Astrocyte (in vitro differentiated cells and primary cell): ENCODE data around the gene ZBTB21. TPM values are rescaled to one million over a fixed set of nuclear protein-coding genes. Genes with fewer than 3 reads are reported as not detected.

Experiments
- DNase-seq: peaks from one replicate; pipeline ENCODE4 v3.0.0-alpha.2; 2010; ENCODE audit warnings: low read depth
- FAIRE-seq: peaks from 2 replicates; lab custom pipeline; 2011; peaks lifted over from hg19 to GRCh38; lab: Jason Lieb, UNC
- H2AFZ ChIP-seq: 2 replicates; pipeline ENCODE4 v1.6.0; 2012; ENCODE audit warnings: low read depth, low read length, inconsistent platforms
- H3K27ac ChIP-seq: 2 replicates; pipeline ENCODE4 v1.5.1; 2011; ENCODE audit warnings: low read depth, low read length, inconsistent platforms
- H3K27me3 ChIP-seq: 2 replicates; pipeline ENCODE4 v1.6.0; 2011; ENCODE audit warnings: low read length, inconsistent platforms; ENCODE audit not compliant: insufficient read depth
- H3K36me3 ChIP-seq: 2 replicates; pipeline ENCODE4 v1.5.1; 2011; ENCODE audit warnings: low read length, inconsistent platforms; ENCODE audit not compliant: insufficient read depth
- H3K4me1 ChIP-seq: 2 replicates; pipeline ENCODE4 v1.5.1; 2011; ENCODE audit warnings: low read length, inconsistent platforms; ENCODE audit not compliant: insufficient read depth
- H3K4me2 ChIP-seq: 2 replicates; pipeline ENCODE4 v1.6.0; 2012; ENCODE audit warnings: low read length, inconsistent platforms
- H3K4me3 ChIP-seq: 2 replicates; pipeline ENCODE4 v1.5.1; 2011; ENCODE audit warnings: low read depth, mild to moderate bottlenecking, low read length, inconsistent platforms; ENCODE audit not compliant: insufficient read depth
- H3K79me2 ChIP-seq: 2 replicates; pipeline ENCODE4 v1.6.0; 2012; ENCODE audit warnings: mild to moderate bottlenecking, low read length, inconsistent platforms; ENCODE audit not compliant: insufficient read depth
- H3K9ac ChIP-seq: 2 replicates; pipeline ENCODE4 v1.6.0; 2012; ENCODE audit warnings: mild to moderate bottlenecking, low read length, inconsistent platforms
- H3K9me3 ChIP-seq: 2 replicates; pipeline ENCODE4 v1.5.1; 2012; ENCODE audit warnings: low read depth, mild to moderate bottlenecking, low read length, inconsistent platforms; ENCODE audit not compliant: insufficient read depth
- H4K20me1 ChIP-seq: 2 replicates; pipeline ENCODE4 v1.6.0; 2012; ENCODE audit warnings: low read length, inconsistent platforms; ENCODE audit not compliant: insufficient read depth
- H3K27ac Mint-ChIP-seq: one replicate; pipeline ENCODE4 v1.8.0; 2021; ENCODE audit warnings: mild to moderate bottlenecking, mixed read lengths; ENCODE audit not compliant: unreplicated experiment
- H3K27me3 Mint-ChIP-seq: one replicate; pipeline ENCODE4 v1.8.0; 2021; ENCODE audit warnings: low read depth, mixed read lengths; ENCODE audit not compliant: unreplicated experiment
- H3K36me3 Mint-ChIP-seq: one replicate; pipeline ENCODE4 v1.8.0; 2021; ENCODE audit warnings: low read depth, mixed read lengths; ENCODE audit not compliant: unreplicated experiment
- H3K4me1 Mint-ChIP-seq: one replicate; pipeline ENCODE4 v1.8.0; 2021; ENCODE audit warnings: low read depth, mixed read lengths; ENCODE audit not compliant: unreplicated experiment
- H3K4me3 Mint-ChIP-seq: one replicate; pipeline ENCODE4 v1.8.0; 2021; ENCODE audit warnings: mild to moderate bottlenecking, moderate library complexity, mixed read lengths; ENCODE audit not compliant: unreplicated experiment
- H3K9me3 Mint-ChIP-seq: one replicate; pipeline ENCODE4 v1.8.0; 2021; ENCODE audit warnings: mild to moderate bottlenecking, mixed read lengths; ENCODE audit not compliant: unreplicated experiment
- CTCF ChIP-seq: IDR thresholded peaks from 2 replicates; pipeline ENCODE4 v1.5.1; 2011; ENCODE audit warnings: low read depth, mild to moderate bottlenecking, inconsistent platforms, low read length, moderate library complexity; ENCODE audit not compliant: insufficient read depth
- EZH2 ChIP-seq: IDR thresholded peaks from 2 replicates; pipeline ENCODE4 v1.6.1; 2012; ENCODE audit warnings: mild to moderate bottlenecking, low read length, inconsistent platforms; ENCODE audit not compliant: insufficient read depth
- total RNA-seq: library from RNA; stranded (reverse); gene quantifications from 2 replicates; pipeline ENCODE4 v1.2.1, GENCODE V29; 2021

ZBTB21 gene
- total RNA-seq, 1 donor from 2014 or later: 20.5 TPM

DNA sequence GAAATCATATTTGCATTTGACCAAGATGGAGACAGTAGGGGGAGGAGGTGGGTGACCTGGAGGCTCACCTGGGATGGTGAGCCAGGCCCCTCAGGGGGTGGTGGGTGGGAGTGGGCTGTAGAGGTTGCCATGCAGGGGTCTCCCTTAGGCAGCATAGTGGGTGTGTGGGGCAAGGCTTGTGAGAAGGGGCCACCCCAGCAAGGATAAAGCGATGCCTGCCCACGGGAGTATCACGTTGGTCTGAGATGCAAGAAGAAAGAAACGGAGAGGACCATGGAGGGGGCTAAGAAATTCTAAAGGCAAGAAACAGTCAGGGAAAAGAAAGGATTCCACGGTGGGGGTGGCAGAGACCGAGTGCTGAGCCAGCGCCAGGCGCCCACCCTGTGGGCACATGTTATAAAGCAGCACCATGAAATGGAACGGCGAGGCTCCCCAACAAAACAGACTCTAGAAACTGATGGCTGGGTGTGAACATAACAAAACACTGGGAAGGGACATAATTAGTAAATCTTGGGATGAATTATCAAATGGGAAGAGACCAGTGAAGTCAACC, 44.6 kb downstream of the ZBTB21 start:
- Histone ChIP-seq H2AFZ (no peak overlapping the region), H3K9me3 (no peaks in the 10 kb centered on the region), H3K4me2 (no peak overlapping the region), H3K27me3 (peaks cover 3% of the 10 kb centered on the region), H4K20me1 (no peaks in the 10 kb centered on the region), H3K4me3 (no peak overlapping the region), H3K27ac (no peak overlapping the region), H3K9ac (no peak overlapping the region), H3K79me2 (no peaks in the 10 kb centered on the region), H3K36me3 (no peaks in the 10 kb centered on the region), H3K4me1 (peaks cover 8% of the 10 kb centered on the region)
- FAIRE-seq (no peak), DNase-seq (no peak)
- Mint-ChIP-seq H3K27me3 (peaks cover 40% of the 10 kb centered on the region), H3K9me3 (peaks cover 6% of the 10 kb centered on the region), H3K27ac (no peak overlapping the region), H3K4me3 (no peak overlapping the region), H3K4me1 (no peaks in the 10 kb centered on the region), H3K36me3 (no peaks in the 10 kb centered on the region)
- no peak for TF ChIP-seq CTCF

DNA sequence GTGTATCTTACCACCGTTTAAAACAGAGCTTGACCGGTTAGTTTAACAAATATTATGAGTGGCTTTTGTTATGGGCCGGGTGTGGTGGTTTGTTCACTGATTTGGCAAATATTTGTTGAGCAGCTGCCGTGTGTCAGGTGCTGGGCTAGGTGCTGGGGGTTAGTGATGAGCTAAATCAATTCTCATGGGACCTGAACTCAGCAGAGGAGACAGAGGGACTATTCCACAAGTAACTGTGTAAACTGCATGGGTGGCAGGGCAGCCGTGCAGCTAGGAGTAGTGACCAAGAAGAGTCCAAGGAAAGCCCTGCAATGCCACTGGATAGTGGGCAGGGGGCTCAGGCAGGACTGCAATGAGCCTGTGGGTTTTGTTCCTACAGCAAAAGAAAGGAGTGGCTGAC, 45.1 kb downstream of the ZBTB21 start:
- Histone ChIP-seq H3K27me3 (peaks cover 3% of the 10 kb centered on the region), H2AFZ (no peak overlapping the region), H3K4me1 (peaks cover 8% of the 10 kb centered on the region), H3K27ac (no peak overlapping the region), H4K20me1 (no peaks in the 10 kb centered on the region), H3K79me2 (no peaks in the 10 kb centered on the region), H3K36me3 (no peaks in the 10 kb centered on the region), H3K4me3 (no peak overlapping the region), H3K9ac (no peak overlapping the region), H3K9me3 (no peaks in the 10 kb centered on the region), H3K4me2 (no peak overlapping the region)
- TF ChIP-seq EZH2: no peak
- no peak for TF ChIP-seq CTCF
- Mint-ChIP-seq H3K36me3 (no peaks in the 10 kb centered on the region), H3K9me3 (peaks cover 6% of the 10 kb centered on the region), H3K27me3 (peaks cover 40% of the 10 kb centered on the region), H3K4me1 (no peaks in the 10 kb centered on the region), H3K27ac (no peak overlapping the region), H3K4me3 (no peak overlapping the region)
- FAIRE-seq: no peak
- DNase-seq: no peak

- TF ChIP-seq EZH2: no peak
- no peak for TF ChIP-seq CTCF
- no peak overlapping the region for H3K9ac ChIP-seq
- H3K27ac ChIP-seq: no peak overlapping the region
- no peaks in the 10 kb centered on the region for H3K79me2 ChIP-seq
- H3K4me3 ChIP-seq: no peak overlapping the region
- no peak overlapping the region for H3K4me3 Mint-ChIP-seq
- H3K4me1 Mint-ChIP-seq: no peaks in the 10 kb centered on the region
- H3K4me2 ChIP-seq: no peak overlapping the region
- H3K4me1 ChIP-seq: peaks cover 8% of the 10 kb centered on the region
- H3K9me3 Mint-ChIP-seq: peaks cover 6% of the 10 kb centered on the region
- H3K27me3 ChIP-seq: peaks cover 2% of the 10 kb centered on the region
- H3K27me3 Mint-ChIP-seq: peaks cover 40% of the 10 kb centered on the region
- no peak for DNase-seq
- no peak overlapping the region for H3K27ac Mint-ChIP-seq
- no peaks in the 10 kb centered on the region for H4K20me1 ChIP-seq
- FAIRE-seq: no peak
- no peaks in the 10 kb centered on the region for H3K36me3 Mint-ChIP-seq
- H2AFZ ChIP-seq: no peak overlapping the region
- no peaks in the 10 kb centered on the region for H3K36me3 ChIP-seq
- no peaks in the 10 kb centered on the region for H3K9me3 ChIP-seq
Measured at GRCh38 chr21:41964171-41964570, 46.0 kb downstream of the ZBTB21 start.
